LNCaP clone FGC (cell line): ENCODE data around the gene ATP7A.

ENCODE experiments used
- DNase-seq: peaks from one replicate; pipeline ENCODE4 v3.0.0-alpha.2; 2011; ENCODE audit warnings: low read depth
- H3K4me3 ChIP-seq: 2 replicates; pipeline ENCODE4 v1.5.1; 2011; ENCODE audit warnings: mild to moderate bottlenecking, low read depth, low read length, control low read depth
- TF ChIP-seq, protein P1 (sequence below): IDR thresholded peaks from 2 replicates; pipeline ENCODE4 v1.5.1; 2012; ENCODE audit warnings: mild to moderate bottlenecking; ENCODE audit not compliant: control insufficient read depth, insufficient read depth; ENCODE audit errors: extremely low read depth

The ATP7A gene

DNA sequence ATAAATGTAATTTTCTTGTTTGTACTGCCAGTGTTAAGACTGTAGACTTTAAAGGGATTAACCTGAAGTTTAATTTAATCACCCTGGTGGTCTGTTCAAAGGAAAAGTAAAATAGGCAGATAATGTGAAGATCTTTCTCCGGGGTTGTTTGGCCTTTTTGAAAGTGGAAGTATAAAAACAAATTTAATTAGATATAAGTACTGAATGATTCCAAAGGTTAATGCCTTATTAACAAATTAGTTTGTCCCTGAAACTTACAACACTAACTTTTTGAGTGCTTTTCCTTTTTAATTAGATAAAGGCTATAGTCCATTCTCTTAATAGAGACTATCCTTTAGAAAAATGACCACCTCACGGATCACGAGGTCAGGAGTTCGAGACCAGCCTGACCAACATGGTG, 69.4 kb downstream of the ATP7A start:
- TF ChIP-seq, protein P1, sequence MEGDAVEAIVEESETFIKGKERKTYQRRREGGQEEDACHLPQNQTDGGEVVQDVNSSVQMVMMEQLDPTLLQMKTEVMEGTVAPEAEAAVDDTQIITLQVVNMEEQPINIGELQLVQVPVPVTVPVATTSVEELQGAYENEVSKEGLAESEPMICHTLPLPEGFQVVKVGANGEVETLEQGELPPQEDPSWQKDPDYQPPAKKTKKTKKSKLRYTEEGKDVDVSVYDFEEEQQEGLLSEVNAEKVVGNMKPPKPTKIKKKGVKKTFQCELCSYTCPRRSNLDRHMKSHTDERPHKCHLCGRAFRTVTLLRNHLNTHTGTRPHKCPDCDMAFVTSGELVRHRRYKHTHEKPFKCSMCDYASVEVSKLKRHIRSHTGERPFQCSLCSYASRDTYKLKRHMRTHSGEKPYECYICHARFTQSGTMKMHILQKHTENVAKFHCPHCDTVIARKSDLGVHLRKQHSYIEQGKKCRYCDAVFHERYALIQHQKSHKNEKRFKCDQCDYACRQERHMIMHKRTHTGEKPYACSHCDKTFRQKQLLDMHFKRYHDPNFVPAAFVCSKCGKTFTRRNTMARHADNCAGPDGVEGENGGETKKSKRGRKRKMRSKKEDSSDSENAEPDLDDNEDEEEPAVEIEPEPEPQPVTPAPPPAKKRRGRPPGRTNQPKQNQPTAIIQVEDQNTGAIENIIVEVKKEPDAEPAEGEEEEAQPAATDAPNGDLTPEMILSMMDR, result no peak
- no peak for DNase-seq
- H3K4me3 ChIP-seq, result no peak overlapping the region

- DNase-seq, result no peak
Measured at GRCh38 chrX:78011846-78012245, 101.4 kb downstream of the ATP7A start.

DNA sequence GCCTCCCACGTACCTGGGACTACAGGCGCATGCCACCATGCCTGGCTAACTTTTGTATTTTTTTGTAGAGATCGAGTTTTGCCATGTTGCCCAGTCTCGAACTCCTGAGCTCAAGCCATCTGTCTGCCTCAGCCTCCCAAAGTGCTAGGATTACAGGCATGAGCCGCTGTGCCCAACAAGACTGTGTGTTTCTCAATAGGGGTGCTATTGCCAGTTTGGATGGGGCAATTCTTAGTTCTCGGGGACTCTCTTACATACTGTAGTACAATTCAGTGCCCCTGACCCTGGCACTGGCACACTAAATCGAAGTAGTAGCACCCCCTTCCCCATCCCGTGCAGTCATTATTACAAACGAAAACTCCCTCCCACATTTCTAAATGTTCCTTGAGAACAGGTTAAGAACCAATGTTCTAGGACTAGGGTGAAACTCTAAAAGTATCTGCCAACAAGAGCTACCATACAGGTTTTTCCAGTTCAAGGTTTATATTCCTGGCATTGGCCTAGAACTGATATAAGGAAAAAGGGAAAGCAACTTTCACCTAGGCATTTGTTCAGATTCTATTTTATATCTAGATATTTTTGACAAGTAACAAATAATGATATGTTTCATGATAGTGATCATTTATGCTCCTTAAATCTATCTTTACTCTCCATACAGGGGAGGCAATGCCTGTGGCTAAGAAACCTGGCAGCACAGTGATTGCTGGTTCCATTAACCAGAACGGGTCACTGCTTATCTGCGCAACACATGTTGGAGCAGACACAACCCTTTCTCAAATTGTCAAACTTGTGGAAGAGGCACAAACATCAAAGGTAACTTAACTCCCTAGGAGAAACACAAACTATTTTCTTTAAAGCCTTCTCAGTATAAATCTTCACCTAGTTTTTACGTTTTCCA, 109.3 kb downstream of the ATP7A start:
- H3K4me3 ChIP-seq, result no peak overlapping the region
- peak; percentile 81 for DNase-seq
- TF ChIP-seq, protein P1, result no peak

More at GRCh38 chrX:78011846-78012245, 101.4 kb downstream of the ATP7A start:
- H3K4me3 ChIP-seq, result no peak overlapping the region
- TF ChIP-seq, protein P1, result no peak

GRCh38 chrX:78024349-78025059, 114.0 kb downstream of the ATP7A start:
- no peak for DNase-seq
- TF ChIP-seq, protein P1, result 0 out of 2 replicates have a peak, but pooled peaks have one; percentile 32
- H3K4me3 ChIP-seq, result no peak overlapping the region

DNA sequence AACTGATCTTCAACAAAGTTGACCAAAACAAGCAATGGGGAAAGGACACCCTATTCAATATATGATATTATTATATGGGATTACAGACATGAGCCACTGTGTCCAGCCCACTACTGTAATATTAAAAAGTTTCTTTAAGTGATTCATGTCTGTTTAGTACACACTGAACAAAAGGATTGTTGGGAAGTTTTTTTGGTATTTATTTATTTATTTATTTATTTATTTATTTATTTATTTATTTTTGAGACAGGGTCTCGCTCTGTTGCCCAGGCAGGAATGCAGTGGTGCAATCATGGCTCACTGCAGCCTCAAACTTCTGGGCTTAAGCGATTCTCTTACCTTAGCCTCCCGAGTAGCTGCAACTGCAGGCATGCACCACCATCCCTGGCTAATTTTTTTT, 117.3 kb downstream of the ATP7A start:
- DNase-seq, result no peak
- H3K4me3 ChIP-seq, result no peak overlapping the region
- TF ChIP-seq, protein P1, result no peak

DNA sequence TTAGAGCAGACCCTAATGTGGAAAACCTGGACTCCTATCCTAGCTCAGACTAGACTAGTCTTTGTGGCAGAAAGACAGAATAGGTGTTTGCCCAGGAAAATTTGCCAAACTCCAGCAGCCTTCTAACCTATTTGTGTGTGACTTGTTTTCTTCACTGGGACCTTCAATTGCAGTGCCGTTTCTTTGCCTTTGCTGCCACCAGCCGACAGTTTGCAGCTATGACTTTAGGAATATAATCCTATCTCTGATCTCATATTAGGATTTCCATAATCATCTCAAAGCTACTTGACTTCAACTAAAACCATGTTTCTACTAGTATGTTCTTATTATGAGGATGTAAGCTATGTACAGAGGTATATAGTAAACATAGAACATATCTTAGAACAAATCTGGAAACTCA, 119.2 kb downstream of the ATP7A start:
- TF ChIP-seq, protein P1, result peak; percentile 64
- peak; percentile 30 for DNase-seq
- no peak overlapping the region for H3K4me3 ChIP-seq
